Ascending aorta (tissue), 2 donors: Measurements from ENCODE around the gene NCOA5. TPM values are rescaled to one million over a fixed set of nuclear protein-coding genes. Genes with fewer than 3 reads are reported as not detected.
"Not testable (repeated sequence)": the region's sequence is repeated elsewhere in the genome, so short reads cannot be mapped to it uniquely, and the experiment has no call there.

Source experiments
- DNase-seq, 2 donors: peaks; one replicate each; pipeline ENCODE4 v3.0.0-alpha.2; 2019; ENCODE audit warnings: low spot score in 2 of 2
- H3K27ac ChIP-seq, 2 donors: fragments of 200-600 bp; sonication (generic); one replicate each; pipeline ENCODE4 v1.5.1; 2016 to 2017; ENCODE audit warnings: mild to moderate bottlenecking in 1 of 2
- H3K27me3 ChIP-seq: fragments of 200-600 bp; sonication (generic); one replicate; pipeline ENCODE4 v1.5.1; 2017
- H3K36me3 ChIP-seq, 2 donors: fragments of 200-600 bp; sonication (generic); one replicate each; pipeline ENCODE4 v1.5.1; 2016
- H3K4me1 ChIP-seq, 2 donors: fragments of 200-600 bp; sonication (generic); one replicate each; pipeline ENCODE4 v1.5.1; 2016 to 2017; ENCODE audit warnings: mild to moderate bottlenecking in 1 of 2
- H3K4me3 ChIP-seq, 2 donors: fragments of 200-600 bp; sonication (generic); one replicate each; pipeline ENCODE4 v1.5.1; 2016 to 2017; ENCODE audit warnings: mild to moderate bottlenecking in 1 of 2
- H3K9me3 ChIP-seq, 2 donors: fragments of 200-600 bp; sonication (generic); one replicate each; pipeline ENCODE4 v1.5.1; 2016
- intact Hi-C: fragments of 100-400 bp; cut with DNase I; formaldehyde crosslinking; loops from one replicate; pipeline ENCODE4 v1.15.1; 2023
- total RNA-seq: library from RNA; depleted of rRNA; stranded (reverse); fragments of >200 nt; gene quantifications from one replicate; pipeline ENCODE4 v1.1.0, GENCODE V29; 2016
- TF ChIP-seq, protein P1 (sequence below), 3 experiments: fragments of 200-600 bp in 2 of 3; fragments of 450-650 bp in 1 of 3; sonication (generic) in 2 of 3; IDR thresholded peaks; one replicate each; pipeline ENCODE4 v1.5.1; 2016 to 2019; ENCODE audit warnings: antibody characterized with exemption in 3 of 3, mild to moderate bottlenecking in 1 of 3, moderate library complexity in 1 of 3

The NCOA5 gene
- total RNA-seq, 1 donor from 2014 or later, result 70.4 TPM

DNA sequence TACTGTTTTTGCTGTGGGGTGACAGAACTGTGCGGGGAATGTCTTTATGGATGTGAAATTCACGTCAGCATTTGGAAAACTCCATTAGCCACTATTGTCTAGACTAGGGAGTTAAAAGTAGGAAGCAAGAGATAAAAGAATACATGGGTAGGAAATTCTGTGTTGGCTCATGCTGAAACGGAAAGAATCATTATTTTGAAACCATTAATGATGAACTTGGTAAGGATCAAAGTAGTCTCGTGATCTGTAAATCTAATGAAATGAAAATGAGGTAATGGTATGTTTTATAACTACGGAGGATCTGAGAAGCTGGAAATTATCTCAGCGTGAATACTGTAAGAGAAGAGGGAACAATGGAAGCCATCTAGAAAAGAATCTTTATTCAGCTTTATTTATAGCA, 17.3 kb upstream of the NCOA5 start:
- H3K4me1 ChIP-seq, result no peaks in the 10 kb centered on the region
- H3K9me3 ChIP-seq, result no peaks in the 10 kb centered on the region
- intact Hi-C loops, result no loop called here
- H3K27ac ChIP-seq, result no peak overlapping the region
- no peak for DNase-seq
- no peak overlapping the region for H3K4me3 ChIP-seq
- no peaks in the 10 kb centered on the region for H3K27me3 ChIP-seq
- TF ChIP-seq, protein P1, sequence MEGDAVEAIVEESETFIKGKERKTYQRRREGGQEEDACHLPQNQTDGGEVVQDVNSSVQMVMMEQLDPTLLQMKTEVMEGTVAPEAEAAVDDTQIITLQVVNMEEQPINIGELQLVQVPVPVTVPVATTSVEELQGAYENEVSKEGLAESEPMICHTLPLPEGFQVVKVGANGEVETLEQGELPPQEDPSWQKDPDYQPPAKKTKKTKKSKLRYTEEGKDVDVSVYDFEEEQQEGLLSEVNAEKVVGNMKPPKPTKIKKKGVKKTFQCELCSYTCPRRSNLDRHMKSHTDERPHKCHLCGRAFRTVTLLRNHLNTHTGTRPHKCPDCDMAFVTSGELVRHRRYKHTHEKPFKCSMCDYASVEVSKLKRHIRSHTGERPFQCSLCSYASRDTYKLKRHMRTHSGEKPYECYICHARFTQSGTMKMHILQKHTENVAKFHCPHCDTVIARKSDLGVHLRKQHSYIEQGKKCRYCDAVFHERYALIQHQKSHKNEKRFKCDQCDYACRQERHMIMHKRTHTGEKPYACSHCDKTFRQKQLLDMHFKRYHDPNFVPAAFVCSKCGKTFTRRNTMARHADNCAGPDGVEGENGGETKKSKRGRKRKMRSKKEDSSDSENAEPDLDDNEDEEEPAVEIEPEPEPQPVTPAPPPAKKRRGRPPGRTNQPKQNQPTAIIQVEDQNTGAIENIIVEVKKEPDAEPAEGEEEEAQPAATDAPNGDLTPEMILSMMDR (IDR thresholded peaks at IDR 0.05), result no peak
- H3K36me3 ChIP-seq, result no peaks in the 10 kb centered on the region

DNA sequence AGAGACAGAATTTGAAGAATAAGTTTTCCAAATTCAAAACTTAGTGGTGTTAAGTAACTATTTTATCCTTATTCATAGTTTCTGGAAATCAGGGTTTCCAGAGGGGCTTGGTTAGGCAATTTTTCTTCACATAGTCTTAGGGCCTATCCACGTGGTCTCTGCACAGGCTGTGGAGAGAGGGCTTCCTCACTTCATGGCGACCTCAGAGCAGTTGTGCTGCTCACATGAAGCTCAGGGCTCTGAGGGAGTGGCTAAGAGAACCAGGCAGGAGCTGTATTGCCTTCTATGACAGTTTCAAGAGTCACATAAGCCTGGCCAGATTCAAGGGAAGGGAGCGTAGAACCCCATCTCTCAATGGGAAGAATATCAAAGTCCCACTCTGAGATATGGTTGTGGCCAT, 14.5 kb upstream of the NCOA5 start:
- Histone ChIP-seq H3K36me3 (no peaks in the 10 kb centered on the region), H3K27me3 (no peaks in the 10 kb centered on the region), H3K9me3 (no peaks in the 10 kb centered on the region), H3K4me1 (no peaks in the 10 kb centered on the region), H3K4me3 (no peak overlapping the region), H3K27ac (no peak overlapping the region)
- no peak for DNase-seq
- intact Hi-C loops, result no loop called here
- TF ChIP-seq, protein P1 (IDR thresholded peaks at IDR 0.05), result no peak

DNA sequence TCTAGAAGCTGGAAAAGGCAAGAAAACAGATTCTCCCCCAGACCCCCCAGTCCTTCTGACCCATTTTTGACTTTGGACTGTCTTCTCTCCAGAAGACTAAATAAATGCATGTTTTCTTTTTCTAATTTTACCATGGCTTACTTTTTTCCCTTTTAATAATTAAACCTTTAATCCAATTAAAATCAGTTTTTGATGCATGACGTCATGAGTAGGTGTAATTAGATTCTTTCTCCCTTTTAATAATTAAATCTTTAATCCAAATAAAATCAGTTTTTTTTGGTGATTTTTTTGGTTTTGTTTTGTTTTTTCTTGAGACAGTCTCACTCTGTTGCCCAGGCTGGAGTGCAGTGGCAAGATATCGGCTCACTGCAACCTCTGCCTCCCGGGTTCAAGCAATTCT, 13.2 kb upstream of the NCOA5 start:
- no peak for DNase-seq
- intact Hi-C loops, result no loop called here
- no peak overlapping the region for H3K4me3 ChIP-seq
- H3K4me1 ChIP-seq, result no peaks in the 10 kb centered on the region
- no peak overlapping the region for H3K27ac ChIP-seq
- TF ChIP-seq, protein P1 (IDR thresholded peaks at IDR 0.05), result no peak
- no peaks in the 10 kb centered on the region for H3K36me3 ChIP-seq
- H3K27me3 ChIP-seq, result no peaks in the 10 kb centered on the region
- no peaks in the 10 kb centered on the region for H3K9me3 ChIP-seq

DNA sequence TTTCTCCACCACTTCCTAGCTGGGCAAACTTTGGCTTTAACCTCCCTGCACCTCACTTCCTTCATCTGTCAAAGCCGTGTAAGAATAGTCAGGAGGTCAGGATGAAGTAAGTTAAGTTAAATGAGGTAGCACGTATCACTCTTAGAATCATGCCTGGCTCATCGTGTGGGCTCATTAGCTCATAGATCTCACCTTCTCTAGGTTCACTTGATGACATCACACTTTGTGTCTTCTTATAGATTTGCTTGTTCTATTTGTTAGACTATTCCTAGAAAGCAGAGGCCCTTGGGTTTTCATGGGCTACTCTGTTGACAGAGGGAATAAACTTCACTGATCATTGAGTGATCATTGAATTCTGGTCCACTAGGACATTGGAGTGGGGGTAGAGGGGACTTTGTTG, 12.2 kb upstream of the NCOA5 start:
- Histone ChIP-seq H3K4me3 (no peak overlapping the region), H3K4me1 (no peaks in the 10 kb centered on the region), H3K36me3 (no peaks in the 10 kb centered on the region), H3K27ac (no peak overlapping the region), H3K9me3 (no peaks in the 10 kb centered on the region), H3K27me3 (no peaks in the 10 kb centered on the region)
- no peak for DNase-seq
- TF ChIP-seq, protein P1 (IDR thresholded peaks at IDR 0.05), result no peak
- intact Hi-C loops, result no loop called here

DNA sequence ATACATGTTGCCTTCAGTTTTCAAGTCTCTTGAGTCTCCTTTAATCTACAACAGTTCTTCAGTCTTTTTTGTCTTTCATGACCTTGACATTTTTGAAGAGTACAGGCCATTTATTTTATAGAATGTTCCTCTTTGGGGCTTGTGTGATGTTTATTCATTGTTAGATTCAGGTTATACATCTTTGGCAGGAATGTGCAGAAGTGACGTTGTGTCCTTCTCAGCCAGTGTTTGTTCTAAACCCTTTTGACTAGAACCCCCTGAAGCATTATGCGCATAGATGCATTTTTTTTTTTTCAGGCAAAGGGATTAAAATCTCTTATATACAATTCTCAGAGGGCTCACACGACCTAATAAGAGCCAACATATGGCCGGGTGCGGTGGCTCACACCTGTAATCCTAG, 11.2 kb upstream of the NCOA5 start:
- no peaks in the 10 kb centered on the region for H3K4me1 ChIP-seq
- no peak overlapping the region for H3K4me3 ChIP-seq
- H3K9me3 ChIP-seq, result no peaks in the 10 kb centered on the region
- H3K36me3 ChIP-seq, result no peaks in the 10 kb centered on the region
- H3K27ac ChIP-seq, result no peak overlapping the region
- TF ChIP-seq, protein P1 (IDR thresholded peaks at IDR 0.05), result no peak
- DNase-seq, result no peak
- no peaks in the 10 kb centered on the region for H3K27me3 ChIP-seq
- intact Hi-C loops, result no loop called here

DNA sequence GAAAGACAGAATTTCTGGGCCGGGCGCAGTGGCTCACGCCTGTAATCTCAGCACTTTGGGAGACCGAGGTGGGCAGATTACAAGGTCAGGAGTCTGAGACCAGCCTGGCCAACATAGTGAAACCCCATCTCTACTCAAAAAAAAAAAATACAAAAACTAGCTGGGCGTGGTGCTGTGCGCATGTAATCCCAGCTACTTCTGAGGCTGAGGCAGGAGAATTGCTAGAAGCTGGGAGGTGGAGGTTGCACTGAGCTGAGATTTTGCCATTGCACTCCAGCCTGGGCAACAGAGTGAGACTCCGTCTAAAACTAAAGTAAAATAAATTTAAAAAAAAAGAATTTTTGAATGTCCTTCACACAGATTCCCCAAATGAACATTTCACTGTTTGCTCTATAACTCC, 10.7 kb upstream of the NCOA5 start:
- H3K27me3 ChIP-seq, H3K9me3 ChIP-seq, intact Hi-C loops, H3K36me3 ChIP-seq, H3K4me1 ChIP-seq, H3K27ac ChIP-seq, H3K4me3 ChIP-seq, DNase-seq: not testable (repeated sequence)
